Sigmoid colon (tissue), 7 donors: ENCODE data around the gene PDE2A. TPM values are rescaled to one million over a fixed set of nuclear protein-coding genes. Genes with fewer than 3 reads are reported as not detected.

Experiments
- DNase-seq: peaks from one replicate; pipeline ENCODE4 v3.0.0-alpha.2; 2019
- H3K27ac ChIP-seq, 4 donors: fragments of 200-600 bp; sonication (generic); one replicate each; pipeline ENCODE4 v1.5.1; 2016 to 2019; ENCODE audit warnings: mild to moderate bottlenecking in 1 of 4
- H3K27me3 ChIP-seq, 3 donors: fragments of 200-600 bp; sonication (generic); one replicate each; pipeline ENCODE4 v1.5.1; 2019; ENCODE audit warnings: mild to moderate bottlenecking in 1 of 3
- H3K36me3 ChIP-seq, 4 donors: fragments of 200-600 bp; sonication (generic); one replicate each; pipeline ENCODE4 v1.5.1; 2016 to 2019
- H3K4me1 ChIP-seq, 4 donors: fragments of 200-600 bp; sonication (generic); one replicate each; pipeline ENCODE4 v1.5.1; 2017 to 2019
- H3K4me3 ChIP-seq, 4 donors: fragments of 200-600 bp; sonication (generic); one replicate each; pipeline ENCODE4 v1.5.1; 2017 to 2019; ENCODE audit warnings: mild to moderate bottlenecking in 2 of 4, moderate library complexity in 1 of 4
- H3K9me3 ChIP-seq, 4 donors: fragments of 200-600 bp in 3 of 4; sonication (generic) in 3 of 4; one replicate each; pipeline versions ENCODE4 v1.5.1 to v1.6.1; 2013 to 2019
- CTCF ChIP-seq, 4 experiments: fragments of 450-650 bp in 3 of 4; fragments of 200-600 bp in 1 of 4; IDR thresholded peaks; one replicate each; pipeline ENCODE4 v1.5.1; 2016 to 2019; ENCODE audit warnings: antibody characterized with exemption in 4 of 4, mild to moderate bottlenecking in 3 of 4, moderate library complexity in 2 of 4
- EP300 ChIP-seq, 4 donors: sonication (generic); formaldehyde crosslinking; IDR thresholded peaks; one replicate each; pipeline ENCODE4 v1.6.1; 2017; ENCODE audit warnings: antibody characterized with exemption in 4 of 4
- POLR2A ChIP-seq, 2 donors: fragments of 450-650 bp; IDR thresholded peaks; one replicate each; pipeline ENCODE4 v1.6.1; 2016; ENCODE audit warnings: antibody characterized with exemption in 2 of 2, mild to moderate bottlenecking in 2 of 2, moderate library complexity in 2 of 2
- POLR2AphosphoS5 ChIP-seq, 4 donors: sonication (generic); formaldehyde crosslinking; IDR thresholded peaks; one replicate each; pipeline ENCODE4 v1.6.1; 2017; ENCODE audit warnings: antibody characterized with exemption in 4 of 4
- WGBS, 2 donors: extraction: QIAGEN DNeasy Blood & Tissue Kit; methylation state at CpG; one replicate each; pipeline ENCODE4 v1.1.7; 2013; 5-methylcytosine and 5-hydroxymethylcytosine counted together
- intact Hi-C: fragments of 100-400 bp; cut with DNase I; formaldehyde crosslinking; loops from one replicate; pipeline ENCODE4 v1.15.1; 2023
- polyA plus RNA-seq, 3 donors: library from polyadenylated mRNA; stranded (reverse); fragments of 200-250 nt; gene quantifications; one replicate each; pipeline ENCODE4 v1.2.3, GENCODE V29; 2013
- total RNA-seq, 4 donors: library from RNA; depleted of rRNA; stranded (reverse); fragments of >200 nt; gene quantifications; one replicate each; pipeline ENCODE4 v1.1.0, GENCODE V29; 2016
- donor health status: healthy with polysubstance abuse.
- donor health status: Bipolar disorder and iron deficiency.
- donor health status: healthy.

PDE2A gene
- total and polyA plus RNA-seq, 7 donors: 1.8 to 75.1 (median 48.9) TPM

GRCh38 chr11:72630104-72630852, 43.9 kb downstream of the PDE2A start:
- H3K36me3 ChIP-seq: no peaks in the 10 kb centered on the region
- TF ChIP-seq EP300 (IDR thresholded peaks at IDR 0.05) (no peak), CTCF (IDR thresholded peaks at IDR 0.05) (no peak), POLR2AphosphoS5 (IDR thresholded peaks at IDR 0.05) (no peak), POLR2A (IDR thresholded peaks at IDR 0.05) (no peak)
- DNase-seq: no peak
- no peaks in the 10 kb centered on the region for H3K9me3 ChIP-seq
- 61 to 74% methylated on average over 16 of the region's 16 CpGs for WGBS, 2 donors
- H3K4me3 ChIP-seq: no peak overlapping the region
- H3K27ac ChIP-seq: peak overlapping the region; percentile 45 to 92 (median 91)
- H3K27me3 ChIP-seq: no peaks in the 10 kb centered on the region
- intact Hi-C loops: loop anchor here (2.0 to 10.0 kb wide), 2 partner anchors 13 to 705 kb away; no protein-coding TSS in a partner anchor
- H3K4me1 ChIP-seq: peaks cover 0 to 95% (median 89%) of the 10 kb centered on the region in 4 donors

GRCh38 chr11:72629266-72629665, 45.0 kb downstream of the PDE2A start:
- Histone ChIP-seq H3K9me3 (no peaks in the 10 kb centered on the region), H3K27ac (peak overlapping the region; percentile 85 to 92 (median 91)), H3K27me3 (no peaks in the 10 kb centered on the region), H3K36me3 (no peaks in the 10 kb centered on the region), H3K4me1 (peaks cover 0 to 100% (median 98%) of the 10 kb centered on the region in 4 donors), H3K4me3 (no peak overlapping the region)
- intact Hi-C loops: loop anchor here (5.0 kb wide), 1 partner anchor 392 kb away; no protein-coding TSS in a partner anchor
- DNase-seq: peak; percentile 97
- WGBS, 2 donors: 77 to 79% methylated on average over 5 of the region's 5 CpGs
- TF ChIP-seq CTCF (IDR thresholded peaks at IDR 0.05) (no peak), POLR2A (IDR thresholded peaks at IDR 0.05) (no peak), EP300 (IDR thresholded peaks at IDR 0.05) (peak in 2 of 4 donors; percentile 32 to 88), POLR2AphosphoS5 (IDR thresholded peaks at IDR 0.05) (peak; percentile 80 to 95 (median 90))

GRCh38 chr11:72627594-72628281, 46.5 kb downstream of the PDE2A start:
- TF ChIP-seq EP300 (IDR thresholded peaks at IDR 0.05) (peak in 1 of 4 donors; percentile 44), POLR2A (IDR thresholded peaks at IDR 0.05) (no peak), POLR2AphosphoS5 (IDR thresholded peaks at IDR 0.05) (peak; percentile 31 to 66 (median 62))
- Histone ChIP-seq H3K27ac (peak overlapping the region; percentile 85 to 92 (median 91)), H3K4me3 (no peak overlapping the region), H3K9me3 (no peaks in the 10 kb centered on the region), H3K36me3 (no peaks in the 10 kb centered on the region), H3K4me1 (peaks cover 0 to 93% (median 88%) of the 10 kb centered on the region in 4 donors), H3K27me3 (no peaks in the 10 kb centered on the region)
- peak; percentile 93 for DNase-seq
- WGBS, 2 donors: 82 to 89% methylated on average over 7 of the region's 7 CpGs
- intact Hi-C loops: loop anchor here (5.0 kb wide), 1 partner anchor 390 kb away; no protein-coding TSS in a partner anchor

- Histone ChIP-seq H3K9me3 (no peaks in the 10 kb centered on the region), H3K27ac (peak overlapping the region; percentile 85 to 92 (median 91)), H3K27me3 (no peaks in the 10 kb centered on the region), H3K4me1 (peaks cover 0 to 83% (median 76%) of the 10 kb centered on the region in 4 donors), H3K4me3 (no peak overlapping the region), H3K36me3 (no peaks in the 10 kb centered on the region)
- intact Hi-C loops: loop anchor here (5.0 kb wide), 1 partner anchor 389 kb away; no protein-coding TSS in a partner anchor
- no peak for DNase-seq
- WGBS, 2 donors: 70 to 81% methylated on average over 11 of the region's 11 CpGs
- TF ChIP-seq POLR2A (IDR thresholded peaks at IDR 0.05): no peak
- no peak for TF ChIP-seq POLR2AphosphoS5 (IDR thresholded peaks at IDR 0.05)
- no peak for TF ChIP-seq CTCF (IDR thresholded peaks at IDR 0.05)
- TF ChIP-seq EP300 (IDR thresholded peaks at IDR 0.05): no peak
These were observed 47.7 kb downstream of the PDE2A start for GRCh38 chr11:72626414-72626936.
